ENCODE results near the gene UMOD. TPM values are rescaled to one million over a fixed set of nuclear protein-coding genes. Genes with fewer than 3 reads are reported as not detected.

UMOD gene
- polyA plus RNA-seq, 1 donor (not counting 4 experiments of a cell fraction or from before 2014, with no cell fraction given): not detected

GRCh38 chr16:20395946-20396345, 43.4 kb upstream of the UMOD start:
- Histone ChIP-seq H3K4me3 (ENCODE audit: control insufficient read depth in 2 of 3, extremely low read depth in 1 of 3, insufficient read depth in 2 of 3, low read depth in 1 of 3, low read length in 3 of 3) (no peak overlapping the region), H3K9me1 (ENCODE audit: control insufficient read depth, extremely low read depth, insufficient read depth, low read length) (no peaks in the 10 kb centered on the region), H3K4me2 (ENCODE audit: control insufficient read depth, extremely low read depth, insufficient read depth, low read depth, low read length) (no peak overlapping the region), H3K36me3 (ENCODE audit: control insufficient read depth in 2 of 2, extremely low read depth in 1 of 2, insufficient read depth in 2 of 2, low read length in 2 of 2) (no peaks in the 10 kb centered on the region), H3K9me3 (ENCODE audit: control insufficient read depth, low read depth, low read length) (no peaks in the 10 kb centered on the region), H4K20me1 (ENCODE audit: control insufficient read depth, extremely low read depth, insufficient read depth, low read length) (no peaks in the 10 kb centered on the region), H3K79me2 (ENCODE audit: control insufficient read depth, insufficient read depth, low read length) (no peaks in the 10 kb centered on the region), H3K9ac (ENCODE audit: control insufficient read depth, extremely low read depth, insufficient read depth, low read length) (no peak overlapping the region), H3K27ac (ENCODE audit: control insufficient read depth, insufficient read depth, low read length) (no peak overlapping the region), H3K4me1 (ENCODE audit: control insufficient read depth, extremely low read depth, insufficient read depth, low read length) (no peaks in the 10 kb centered on the region), H2AFZ (ENCODE audit: control insufficient read depth, low read length) (no peak overlapping the region), H3K27me3 (ENCODE audit: control insufficient read depth, extremely low read depth, insufficient read depth, low read length) (no peaks in the 10 kb centered on the region)
- DNase-seq (ENCODE audit: low read depth, low spot score): no peak
- FAIRE-seq: no peak
- TF ChIP-seq CTCF (optimal IDR thresholded peaks at IDR 0.05 in 1 of 3, IDR thresholded peaks at IDR 0.05 in 1 of 3, conservative IDR thresholded peaks at IDR 0.05 in 1 of 3; ENCODE audit: extremely low read depth in 1 of 3, insufficient read depth in 2 of 3, low read length in 3 of 3): no peak
- TF ChIP-seq EZH2 (IDR thresholded peaks at IDR 0.05; ENCODE audit: low read length): no peak
- dilution Hi-C loops (cut with MboI; ENCODE audit: extremely low pct_ligation_motif_present, low sequenced_read_pairs): no loop called here

GRCh38 chr16:20393801-20394577, 41.5 kb upstream of the UMOD start:
- H3K79me2 ChIP-seq (ENCODE audit: control insufficient read depth, insufficient read depth, low read length): no peaks in the 10 kb centered on the region
- H4K20me1 ChIP-seq (ENCODE audit: control insufficient read depth, extremely low read depth, insufficient read depth, low read length): no peaks in the 10 kb centered on the region
- H3K4me3 ChIP-seq (ENCODE audit: control insufficient read depth in 2 of 3, extremely low read depth in 1 of 3, insufficient read depth in 2 of 3, low read depth in 1 of 3, low read length in 3 of 3): no peak overlapping the region
- no peaks in the 10 kb centered on the region for H3K9me1 ChIP-seq (ENCODE audit: control insufficient read depth, extremely low read depth, insufficient read depth, low read length)
- no peak overlapping the region for H3K9ac ChIP-seq (ENCODE audit: control insufficient read depth, extremely low read depth, insufficient read depth, low read length)
- no peak overlapping the region for H3K27ac ChIP-seq (ENCODE audit: control insufficient read depth, insufficient read depth, low read length)
- H3K27me3 ChIP-seq (ENCODE audit: control insufficient read depth, extremely low read depth, insufficient read depth, low read length): no peaks in the 10 kb centered on the region
- H3K4me2 ChIP-seq (ENCODE audit: control insufficient read depth, extremely low read depth, insufficient read depth, low read depth, low read length): no peak overlapping the region
- DNase-seq (ENCODE audit: low read depth, low spot score) (no peak), FAIRE-seq (no peak)
- TF ChIP-seq EZH2 (IDR thresholded peaks at IDR 0.05; ENCODE audit: low read length) (no peak), CTCF (optimal IDR thresholded peaks at IDR 0.05 in 1 of 3, IDR thresholded peaks at IDR 0.05 in 1 of 3, conservative IDR thresholded peaks at IDR 0.05 in 1 of 3; ENCODE audit: extremely low read depth in 1 of 3, insufficient read depth in 2 of 3, low read length in 3 of 3) (no peak)
- H3K9me3 ChIP-seq (ENCODE audit: control insufficient read depth, low read depth, low read length): no peaks in the 10 kb centered on the region
- H3K36me3 ChIP-seq (ENCODE audit: control insufficient read depth in 2 of 2, extremely low read depth in 1 of 2, insufficient read depth in 2 of 2, low read length in 2 of 2): no peaks in the 10 kb centered on the region
- H3K4me1 ChIP-seq (ENCODE audit: control insufficient read depth, extremely low read depth, insufficient read depth, low read length): no peaks in the 10 kb centered on the region
- dilution Hi-C loops (cut with MboI; ENCODE audit: extremely low pct_ligation_motif_present, low sequenced_read_pairs): no loop called here
- H2AFZ ChIP-seq (ENCODE audit: control insufficient read depth, low read length): no peak overlapping the region

Data from keratinocyte (primary cell).